Loucy (cell line): ENCODE results near the gene ZBTB20.

Experiments
- EZH2phosphoT487 ChIP-seq: fragments of 200-600 bp; IDR thresholded peaks from 2 replicates; pipeline ENCODE4 v1.6.1; 2018; ENCODE audit warnings: antibody characterized with exemption, mild to moderate bottlenecking, moderate library complexity, borderline replicate concordance
- TF ChIP-seq, protein P1 (sequence below): fragments of 200-600 bp; sonication (generic); conservative IDR thresholded peaks from 2 replicates; pipeline ENCODE4 v1.5.1; 2014; ENCODE audit warnings: mild to moderate bottlenecking, antibody characterized with exemption, low read length

DNA sequence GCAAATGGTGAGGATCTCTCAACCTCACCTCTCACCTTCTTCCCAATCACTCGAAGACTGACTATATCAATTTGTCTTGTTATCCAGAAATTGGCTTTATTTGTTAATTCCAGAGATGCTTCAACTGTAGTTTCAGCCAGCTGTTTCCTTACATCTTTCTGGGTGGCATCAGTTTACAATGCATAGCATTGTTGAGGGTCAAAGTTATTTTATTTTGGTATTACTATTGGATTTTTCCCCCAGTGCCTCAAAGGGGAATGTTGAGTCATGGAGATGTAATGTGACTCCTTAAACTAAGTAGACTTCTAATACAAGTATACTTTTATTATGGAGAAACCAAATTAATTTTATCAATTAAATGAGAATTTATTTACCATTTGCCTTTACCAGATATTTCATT is 501.7 kb downstream of the ZBTB20 start:
- TF ChIP-seq, protein P1, sequence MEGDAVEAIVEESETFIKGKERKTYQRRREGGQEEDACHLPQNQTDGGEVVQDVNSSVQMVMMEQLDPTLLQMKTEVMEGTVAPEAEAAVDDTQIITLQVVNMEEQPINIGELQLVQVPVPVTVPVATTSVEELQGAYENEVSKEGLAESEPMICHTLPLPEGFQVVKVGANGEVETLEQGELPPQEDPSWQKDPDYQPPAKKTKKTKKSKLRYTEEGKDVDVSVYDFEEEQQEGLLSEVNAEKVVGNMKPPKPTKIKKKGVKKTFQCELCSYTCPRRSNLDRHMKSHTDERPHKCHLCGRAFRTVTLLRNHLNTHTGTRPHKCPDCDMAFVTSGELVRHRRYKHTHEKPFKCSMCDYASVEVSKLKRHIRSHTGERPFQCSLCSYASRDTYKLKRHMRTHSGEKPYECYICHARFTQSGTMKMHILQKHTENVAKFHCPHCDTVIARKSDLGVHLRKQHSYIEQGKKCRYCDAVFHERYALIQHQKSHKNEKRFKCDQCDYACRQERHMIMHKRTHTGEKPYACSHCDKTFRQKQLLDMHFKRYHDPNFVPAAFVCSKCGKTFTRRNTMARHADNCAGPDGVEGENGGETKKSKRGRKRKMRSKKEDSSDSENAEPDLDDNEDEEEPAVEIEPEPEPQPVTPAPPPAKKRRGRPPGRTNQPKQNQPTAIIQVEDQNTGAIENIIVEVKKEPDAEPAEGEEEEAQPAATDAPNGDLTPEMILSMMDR = no peak
- no peak for TF ChIP-seq EZH2phosphoT487
